Measurements from ENCODE around the gene CASKIN1.

CASKIN1 gene

GRCh38 chr16:2213817-2214718, 17.7 kb upstream of the CASKIN1 start:
- Histone ChIP-seq H3K27me3 (ENCODE audit: control insufficient read depth, insufficient read depth, low read length) (no peaks in the 10 kb centered on the region), H3K9ac (ENCODE audit: low read depth, low read length) (peak overlapping the region; percentile 60), H3K9me3 (ENCODE audit: control insufficient read depth, insufficient read depth, low read length) (no peaks in the 10 kb centered on the region), H3K4me1 (ENCODE audit: control insufficient read depth, insufficient read depth, low read length) (no peaks in the 10 kb centered on the region), H3K36me3 (ENCODE audit: control insufficient read depth, insufficient read depth, low read length) (peaks cover 20% of the 10 kb centered on the region), H3K4me3 (ENCODE audit: low read depth, low read length) (peak overlapping the region; percentile 75)

- peak overlapping the region; percentile 12 for H3K9ac ChIP-seq (ENCODE audit: low read depth, low read length)
- H3K36me3 ChIP-seq (ENCODE audit: control insufficient read depth, insufficient read depth, low read length): peaks cover 34% of the 10 kb centered on the region
- H3K9me3 ChIP-seq (ENCODE audit: control insufficient read depth, insufficient read depth, low read length): no peaks in the 10 kb centered on the region
- H3K4me3 ChIP-seq (ENCODE audit: low read depth, low read length): peak overlapping the region; percentile 75
- no peaks in the 10 kb centered on the region for H3K27me3 ChIP-seq (ENCODE audit: control insufficient read depth, insufficient read depth, low read length)
- no peaks in the 10 kb centered on the region for H3K4me1 ChIP-seq (ENCODE audit: control insufficient read depth, insufficient read depth, low read length)
Measured at GRCh38 chr16:2212362-2213324, 16.2 kb upstream of the CASKIN1 start.

- Histone ChIP-seq H3K36me3 (ENCODE audit: control insufficient read depth, insufficient read depth, low read length) (peaks cover 41% of the 10 kb centered on the region), H3K27me3 (ENCODE audit: control insufficient read depth, insufficient read depth, low read length) (no peaks in the 10 kb centered on the region), H3K9me3 (ENCODE audit: control insufficient read depth, insufficient read depth, low read length) (no peaks in the 10 kb centered on the region), H3K4me3 (ENCODE audit: low read depth, low read length) (no peak overlapping the region), H3K4me1 (ENCODE audit: control insufficient read depth, insufficient read depth, low read length) (no peaks in the 10 kb centered on the region), H3K9ac (ENCODE audit: low read depth, low read length) (no peak overlapping the region)
Measured at GRCh38 chr16:2211923-2212347, 15.5 kb upstream of the CASKIN1 start.

- Histone ChIP-seq H3K36me3 (ENCODE audit: control insufficient read depth, insufficient read depth, low read length) (peaks cover 45% of the 10 kb centered on the region), H3K9ac (ENCODE audit: low read depth, low read length) (peak within 1 kb of the TSS; percentile 47), H3K4me1 (ENCODE audit: control insufficient read depth, insufficient read depth, low read length) (no peaks in the 10 kb centered on the region), H3K4me3 (ENCODE audit: low read depth, low read length) (no peak within 1 kb of the TSS), H3K27me3 (ENCODE audit: control insufficient read depth, insufficient read depth, low read length) (no peaks in the 10 kb centered on the region), H3K9me3 (ENCODE audit: control insufficient read depth, insufficient read depth, low read length) (no peaks in the 10 kb centered on the region)
Measured at GRCh38 chr16:2210386-2211365, 14.3 kb upstream of the CASKIN1 start, which contains the start of gene BRICD5. TSS of gene BRICD5 (minus strand) at chr16:2210863. CDS start at chr16:2210833, 30 bp downstream.

GRCh38 chr16:2210009-2210332, 13.6 kb upstream of the CASKIN1 start:
- Histone ChIP-seq H3K4me1 (ENCODE audit: control insufficient read depth, insufficient read depth, low read length) (no peaks in the 10 kb centered on the region), H3K9ac (ENCODE audit: low read depth, low read length) (no peak overlapping the region), H3K9me3 (ENCODE audit: control insufficient read depth, insufficient read depth, low read length) (no peaks in the 10 kb centered on the region), H3K27me3 (ENCODE audit: control insufficient read depth, insufficient read depth, low read length) (no peaks in the 10 kb centered on the region), H3K36me3 (ENCODE audit: control insufficient read depth, insufficient read depth, low read length) (peaks cover 45% of the 10 kb centered on the region), H3K4me3 (ENCODE audit: low read depth, low read length) (no peak overlapping the region)

GRCh38 chr16:2209258-2210008, 13.0 kb upstream of the CASKIN1 start:
- no peaks in the 10 kb centered on the region for H3K4me1 ChIP-seq (ENCODE audit: control insufficient read depth, insufficient read depth, low read length)
- H3K4me3 ChIP-seq (ENCODE audit: low read depth, low read length): no peak overlapping the region
- no peaks in the 10 kb centered on the region for H3K9me3 ChIP-seq (ENCODE audit: control insufficient read depth, insufficient read depth, low read length)
- no peak overlapping the region for H3K9ac ChIP-seq (ENCODE audit: low read depth, low read length)
- H3K36me3 ChIP-seq (ENCODE audit: control insufficient read depth, insufficient read depth, low read length): peaks cover 45% of the 10 kb centered on the region
- no peaks in the 10 kb centered on the region for H3K27me3 ChIP-seq (ENCODE audit: control insufficient read depth, insufficient read depth, low read length)

- Histone ChIP-seq H3K36me3 (ENCODE audit: control insufficient read depth, insufficient read depth, low read length) (peaks cover 45% of the 10 kb centered on the region), H3K27me3 (ENCODE audit: control insufficient read depth, insufficient read depth, low read length) (no peaks in the 10 kb centered on the region), H3K9ac (ENCODE audit: low read depth, low read length) (no peak overlapping the region), H3K4me3 (ENCODE audit: low read depth, low read length) (no peak overlapping the region), H3K4me1 (ENCODE audit: control insufficient read depth, insufficient read depth, low read length) (no peaks in the 10 kb centered on the region), H3K9me3 (ENCODE audit: control insufficient read depth, insufficient read depth, low read length) (no peaks in the 10 kb centered on the region)
Measured at GRCh38 chr16:2208772-2209171, 12.4 kb upstream of the CASKIN1 start.

- no peak overlapping the region for H3K9ac ChIP-seq (ENCODE audit: low read depth, low read length)
- H3K9me3 ChIP-seq (ENCODE audit: control insufficient read depth, insufficient read depth, low read length): no peaks in the 10 kb centered on the region
- H3K4me1 ChIP-seq (ENCODE audit: control insufficient read depth, insufficient read depth, low read length): no peaks in the 10 kb centered on the region
- peaks cover 45% of the 10 kb centered on the region for H3K36me3 ChIP-seq (ENCODE audit: control insufficient read depth, insufficient read depth, low read length)
- H3K27me3 ChIP-seq (ENCODE audit: control insufficient read depth, insufficient read depth, low read length): no peaks in the 10 kb centered on the region
- no peak overlapping the region for H3K4me3 ChIP-seq (ENCODE audit: low read depth, low read length)
Measured at GRCh38 chr16:2208308-2208707, 11.9 kb upstream of the CASKIN1 start.

GRCh38 chr16:2207872-2208271, 11.5 kb upstream of the CASKIN1 start:
- no peak overlapping the region for H3K9ac ChIP-seq (ENCODE audit: low read depth, low read length)
- H3K4me3 ChIP-seq (ENCODE audit: low read depth, low read length): no peak overlapping the region
- no peaks in the 10 kb centered on the region for H3K4me1 ChIP-seq (ENCODE audit: control insufficient read depth, insufficient read depth, low read length)
- H3K36me3 ChIP-seq (ENCODE audit: control insufficient read depth, insufficient read depth, low read length): peaks cover 45% of the 10 kb centered on the region
- H3K27me3 ChIP-seq (ENCODE audit: control insufficient read depth, insufficient read depth, low read length): no peaks in the 10 kb centered on the region
- no peaks in the 10 kb centered on the region for H3K9me3 ChIP-seq (ENCODE audit: control insufficient read depth, insufficient read depth, low read length)

- Histone ChIP-seq H3K36me3 (ENCODE audit: control insufficient read depth, insufficient read depth, low read length) (peaks cover 36% of the 10 kb centered on the region), H3K27me3 (ENCODE audit: control insufficient read depth, insufficient read depth, low read length) (no peaks in the 10 kb centered on the region), H3K9me3 (ENCODE audit: control insufficient read depth, insufficient read depth, low read length) (no peaks in the 10 kb centered on the region), H3K4me3 (ENCODE audit: low read depth, low read length) (no peak overlapping the region), H3K4me1 (ENCODE audit: control insufficient read depth, insufficient read depth, low read length) (no peaks in the 10 kb centered on the region), H3K9ac (ENCODE audit: low read depth, low read length) (no peak overlapping the region)
Measured at GRCh38 chr16:2206780-2207433, 10.5 kb upstream of the CASKIN1 start.

Data from iPS-15b (cell line).